GM18520 (cell line): ENCODE results near the gene PAM.
A peak's percentile ranks its signal among the peaks of the same experiment; 100 is the strongest.

Source experiments
- ATAC-seq: cut with Tn5 transposase; IDR thresholded peaks from one replicate; pipeline ENCODE4 v1.9.1; 2021; ENCODE audit not compliant: unreplicated experiment

Gene PAM

DNA sequence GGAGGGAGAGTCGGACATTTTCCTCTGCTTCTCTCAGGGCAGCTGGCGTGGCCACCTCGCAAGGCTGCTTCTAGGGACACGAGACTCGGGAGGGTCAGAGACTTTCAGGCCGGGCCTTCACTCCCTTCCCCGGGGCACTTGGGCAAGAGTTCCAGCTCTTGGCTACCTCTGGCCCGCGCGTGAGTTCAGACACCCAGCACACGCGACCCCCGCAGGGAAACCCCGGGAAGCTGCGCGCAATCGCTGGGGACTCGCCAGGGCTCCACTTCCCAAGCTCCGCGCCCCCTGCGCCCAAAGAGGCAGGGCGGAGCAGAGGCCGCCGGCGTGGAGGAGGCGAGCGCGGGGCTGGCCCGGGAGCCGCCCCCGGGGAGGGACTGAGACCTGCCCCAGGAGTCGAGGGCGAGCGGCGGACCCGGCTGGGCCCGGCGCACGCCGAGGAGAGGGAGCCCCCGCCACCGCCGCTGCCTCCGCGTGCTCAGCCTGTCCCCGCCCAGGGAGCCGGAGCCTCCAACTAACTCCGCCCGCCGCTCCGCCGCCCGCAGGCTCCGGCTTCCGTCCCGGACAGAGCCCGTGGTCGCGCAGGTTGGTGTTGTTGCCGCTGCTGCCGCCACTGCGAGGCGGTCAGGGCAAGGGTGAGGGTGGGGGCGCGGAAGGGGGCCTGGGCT lies at the start of gene PAM:
TSS of gene PAM (plus strand) at position 539 of the 665 bp plus-strand sequence. CDS start 110,891 bp downstream, outside the sequence.
- ATAC-seq = peak; percentile 79

DNA sequence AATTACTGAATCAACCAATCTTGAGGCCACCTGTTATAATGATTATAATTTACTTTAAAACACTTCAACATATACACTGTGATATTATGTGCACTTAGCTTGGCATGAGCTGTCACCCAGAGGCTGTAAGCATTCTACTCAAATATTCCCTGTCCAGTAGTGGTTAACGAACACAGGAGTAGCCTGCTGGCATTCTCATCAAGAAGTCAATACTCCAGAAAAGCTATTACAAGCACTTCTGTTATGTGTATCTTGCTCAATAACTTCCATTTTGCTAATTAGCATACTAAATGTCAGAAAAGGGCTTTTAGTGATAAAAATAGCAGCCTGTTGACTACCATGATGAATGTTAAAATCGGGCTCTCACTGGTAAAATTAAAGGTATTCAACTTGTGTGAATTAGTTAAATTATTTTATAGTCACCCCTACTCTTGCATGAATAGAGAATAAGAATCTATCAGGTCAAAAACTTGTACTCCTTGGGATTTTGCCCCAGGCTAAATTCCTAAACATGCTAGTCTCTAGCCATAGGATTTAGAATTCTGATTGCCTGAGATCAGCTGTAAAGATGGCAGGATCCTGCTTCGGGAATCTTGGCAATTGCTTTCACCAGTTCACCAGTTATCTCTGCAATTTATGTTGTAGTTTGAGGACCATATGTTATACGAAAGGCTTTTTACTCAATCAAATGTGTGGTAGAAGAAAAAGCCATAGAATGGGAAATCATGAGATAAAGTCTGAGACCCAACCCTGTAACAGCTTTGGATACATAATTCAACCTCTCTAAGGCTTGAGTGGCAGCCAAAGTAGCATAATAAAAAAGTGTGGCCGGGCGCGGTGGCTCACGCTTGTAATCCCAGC lies 43.4 kb upstream of the PAM start:
- no peak for ATAC-seq

DNA sequence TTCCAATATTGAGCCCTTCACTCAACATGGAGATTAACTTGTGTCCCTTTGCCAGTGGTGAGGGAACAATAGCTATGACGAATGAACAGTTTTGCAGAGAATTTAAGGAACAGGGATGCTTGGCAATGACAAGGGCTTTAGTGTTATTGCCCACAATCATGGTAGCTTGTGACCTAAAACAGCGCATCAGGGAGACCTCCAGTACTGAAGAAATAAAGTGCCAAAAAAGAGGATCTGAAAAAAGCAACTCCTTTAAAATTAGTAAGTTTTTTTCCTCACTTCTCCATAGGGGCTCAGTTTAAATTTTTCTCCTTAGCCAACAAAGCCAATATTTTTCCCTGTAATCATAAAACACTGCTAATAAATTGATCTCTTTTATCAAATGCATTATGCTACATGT lies 41.8 kb upstream of the PAM start:
- ATAC-seq = no peak

DNA sequence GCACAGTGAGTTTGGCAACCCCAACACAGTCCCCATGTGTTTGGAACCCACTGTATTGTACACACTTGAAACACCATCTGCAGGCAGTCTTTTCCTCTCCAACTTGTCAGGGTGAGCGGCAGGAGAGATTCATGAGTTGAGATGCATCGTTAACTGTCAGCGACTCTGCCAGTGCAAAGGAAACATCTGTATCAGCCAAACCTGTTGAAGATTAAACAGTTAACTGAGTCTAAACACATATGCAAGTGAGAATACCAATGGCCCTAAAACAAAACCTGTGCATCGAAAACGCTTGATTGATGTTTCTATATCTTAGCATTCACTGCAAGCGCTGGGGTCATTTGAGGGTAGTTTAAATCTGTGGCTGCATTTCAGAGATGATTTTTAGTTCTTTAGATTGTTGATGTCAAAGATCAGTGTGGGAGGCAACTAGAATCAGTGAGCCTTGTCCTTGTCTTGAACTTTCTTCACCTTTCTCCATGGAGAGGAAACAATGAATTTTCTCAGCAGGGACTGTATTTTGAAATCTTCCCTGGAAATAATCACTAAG lies 41.3 kb upstream of the PAM start:
- no peak for ATAC-seq

DNA sequence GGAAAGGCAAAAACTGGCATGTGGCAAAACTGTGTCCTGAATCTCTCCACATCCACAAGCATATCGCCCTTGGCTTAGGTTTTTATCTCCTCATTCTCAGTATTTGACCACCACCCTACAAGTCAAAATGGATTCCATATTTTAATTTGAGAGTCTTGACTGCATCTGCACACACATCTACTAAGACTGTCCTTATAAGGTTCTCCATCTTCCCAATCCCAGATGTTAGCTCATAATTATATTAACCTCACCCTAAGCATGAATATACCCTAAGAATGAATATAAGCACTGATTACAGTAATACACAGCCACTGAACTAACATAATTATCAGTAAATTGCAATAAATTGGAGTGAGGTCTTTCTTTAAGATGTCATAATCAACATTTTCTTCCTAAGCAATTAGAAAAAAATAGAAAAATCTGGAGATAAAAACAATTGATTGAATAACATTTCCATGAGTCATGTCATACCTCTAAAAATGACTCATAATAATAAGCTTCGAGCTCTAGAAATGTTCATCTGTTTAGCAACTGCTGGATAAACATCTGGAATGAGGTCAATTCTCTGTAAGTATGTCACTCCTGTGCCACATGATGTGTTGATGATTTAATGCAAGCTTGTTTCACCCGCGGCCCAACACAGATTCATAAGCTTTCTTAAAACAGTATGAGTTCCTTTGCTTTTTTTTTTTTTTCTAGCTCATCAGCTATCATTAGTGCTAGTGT lies 39.9 kb upstream of the PAM start:
- ATAC-seq = no peak

DNA sequence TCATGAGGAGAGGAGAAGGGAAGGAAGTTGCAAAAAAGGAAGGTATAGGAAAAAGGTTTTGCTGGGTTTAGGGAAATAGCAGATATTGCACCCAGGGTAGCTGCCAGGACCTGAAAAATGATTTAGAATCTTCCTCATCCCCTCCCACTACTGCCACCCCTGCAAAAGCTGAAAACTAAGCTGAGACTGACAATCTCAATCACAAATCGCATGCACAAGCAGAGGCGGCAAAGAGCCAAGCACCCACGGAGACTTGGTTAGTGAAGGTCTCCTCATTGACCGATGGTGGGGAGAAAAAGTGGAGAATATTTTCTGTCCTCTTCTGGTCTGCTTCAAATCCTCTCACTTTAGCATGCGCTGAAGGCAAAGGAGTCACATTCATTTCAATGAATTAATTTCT lies 39.1 kb upstream of the PAM start:
- ATAC-seq = no peak

DNA sequence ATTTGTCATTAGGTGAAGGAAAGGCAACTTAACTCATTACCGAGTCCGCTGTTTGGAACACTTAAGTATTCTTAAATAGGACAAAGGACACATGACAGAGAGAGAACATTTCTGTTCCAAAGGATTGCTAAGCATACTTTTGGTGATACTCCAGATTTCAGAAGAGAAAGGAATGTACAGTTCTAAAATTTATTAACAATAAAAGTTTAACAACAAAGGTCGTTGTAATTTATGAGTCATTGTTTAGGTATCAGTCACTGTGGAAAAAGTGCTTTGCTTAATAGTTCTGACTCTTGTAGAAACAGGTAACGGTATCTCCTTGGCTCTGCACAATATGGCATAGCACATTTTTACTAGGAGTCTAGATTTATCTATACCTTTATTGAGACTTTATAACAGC lies 36.3 kb upstream of the PAM start:
- no peak for ATAC-seq

DNA sequence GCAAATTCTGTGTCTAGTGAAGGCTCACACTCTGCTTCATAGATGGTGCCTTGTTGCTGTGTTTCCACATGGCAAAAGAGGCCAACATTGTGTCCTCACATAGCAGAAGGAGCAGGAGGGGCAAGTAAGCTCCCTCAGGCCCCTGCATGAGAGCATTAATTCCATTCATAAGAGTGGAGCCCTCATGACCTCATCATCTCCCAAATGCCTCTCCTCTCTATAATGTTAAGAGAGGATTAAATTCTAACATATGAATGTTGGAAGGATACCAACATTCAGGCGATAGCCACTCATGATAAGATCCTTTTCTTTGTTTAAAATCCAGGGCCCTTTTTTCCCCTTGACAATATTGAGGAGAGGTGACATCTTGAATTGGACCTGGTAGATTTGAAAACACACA lies 35.2 kb upstream of the PAM start:
- ATAC-seq = no peak

DNA sequence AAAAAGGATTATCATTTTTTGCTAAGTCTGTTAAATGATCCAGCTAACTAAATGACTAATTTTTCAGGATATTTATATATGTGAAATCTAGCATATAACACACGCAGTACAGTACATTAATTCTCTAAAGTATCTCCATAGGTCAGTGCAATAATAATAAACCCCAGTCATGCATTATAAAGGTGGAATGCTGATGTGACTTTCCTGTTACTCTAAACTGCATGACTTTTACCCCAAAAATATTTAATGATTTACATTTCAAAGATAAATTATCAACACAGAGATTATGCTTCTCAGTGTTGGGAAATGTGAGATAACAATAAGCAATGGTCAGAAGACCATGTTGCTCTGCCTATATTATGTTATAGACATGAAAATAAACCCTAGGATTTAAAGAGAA lies 34.1 kb upstream of the PAM start:
- no peak for ATAC-seq

DNA sequence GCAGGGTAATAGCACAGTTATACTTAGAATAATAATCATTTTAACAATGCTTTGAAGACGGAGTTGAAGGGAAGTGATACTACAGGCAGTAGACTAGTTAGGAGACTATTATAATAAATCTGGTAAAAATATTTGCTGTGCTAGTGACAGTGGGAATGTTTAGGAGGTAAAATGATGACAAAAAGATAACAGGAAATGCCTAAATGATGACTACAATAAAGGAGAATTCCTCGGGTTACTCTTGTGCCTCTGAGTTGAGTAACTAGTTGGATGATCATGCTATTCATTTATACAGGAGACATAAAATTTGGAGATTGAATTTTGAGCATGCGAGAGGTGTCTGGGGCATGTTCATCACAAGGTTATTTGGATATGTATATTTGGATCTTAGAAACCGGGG lies 32.2 kb upstream of the PAM start:
- ATAC-seq = no peak

DNA sequence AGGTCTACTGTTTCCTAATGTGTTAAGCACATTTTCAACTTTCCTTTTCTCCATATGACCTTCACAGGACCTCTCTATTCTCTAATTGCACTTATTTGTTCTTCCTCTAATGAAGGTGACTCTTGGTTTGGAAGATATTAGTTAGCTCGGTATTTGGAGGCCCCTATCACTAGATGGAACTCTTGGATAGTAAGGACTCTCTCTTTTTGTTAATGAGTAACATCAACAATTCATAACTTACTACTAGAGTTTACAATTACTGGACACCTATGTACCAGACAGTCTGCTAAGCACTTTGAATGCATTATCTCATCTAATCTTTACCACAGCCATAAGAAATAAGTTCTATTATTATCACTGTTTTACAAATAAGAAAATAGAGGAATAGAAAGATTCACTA lies 23.4 kb upstream of the PAM start:
- ATAC-seq = no peak

DNA sequence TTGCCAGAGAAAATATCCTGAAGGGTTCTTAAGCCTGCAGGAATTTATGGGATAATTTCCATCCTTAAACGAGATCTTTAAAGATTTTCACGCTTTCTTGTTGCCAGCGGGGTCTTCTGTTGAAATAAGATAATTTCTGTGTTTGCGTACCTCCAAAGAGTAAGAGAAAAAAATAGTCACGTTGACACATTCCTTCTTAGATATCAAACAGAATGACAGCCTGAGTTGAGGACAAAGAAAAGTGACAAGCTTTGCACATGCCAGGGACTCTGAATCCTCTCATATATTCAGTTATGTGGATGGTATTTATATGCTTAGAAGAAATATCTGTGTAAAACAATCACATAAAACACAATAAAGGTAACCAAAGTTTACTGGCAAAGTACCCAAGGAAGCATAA lies 21.6 kb upstream of the PAM start:
- ATAC-seq = no peak

DNA sequence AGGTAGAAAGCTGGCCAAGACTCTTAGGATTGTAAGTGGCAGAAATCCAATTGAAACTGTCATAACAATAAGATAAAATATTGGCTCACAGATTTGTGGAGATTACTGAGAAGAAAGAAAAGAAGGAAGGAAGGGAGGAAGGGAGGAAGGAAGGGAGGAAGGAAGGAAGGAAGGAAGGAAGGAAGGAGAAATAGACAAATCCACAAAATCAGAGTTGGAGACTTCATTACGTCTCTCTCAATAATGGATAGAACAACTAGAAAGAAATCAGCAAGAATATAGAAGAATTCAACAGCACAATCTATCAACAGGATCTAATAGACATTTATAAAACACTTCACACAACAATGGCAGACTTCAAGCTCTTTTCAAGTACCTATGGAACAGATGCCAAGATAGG lies 17.9 kb upstream of the PAM start:
- no peak for ATAC-seq

DNA sequence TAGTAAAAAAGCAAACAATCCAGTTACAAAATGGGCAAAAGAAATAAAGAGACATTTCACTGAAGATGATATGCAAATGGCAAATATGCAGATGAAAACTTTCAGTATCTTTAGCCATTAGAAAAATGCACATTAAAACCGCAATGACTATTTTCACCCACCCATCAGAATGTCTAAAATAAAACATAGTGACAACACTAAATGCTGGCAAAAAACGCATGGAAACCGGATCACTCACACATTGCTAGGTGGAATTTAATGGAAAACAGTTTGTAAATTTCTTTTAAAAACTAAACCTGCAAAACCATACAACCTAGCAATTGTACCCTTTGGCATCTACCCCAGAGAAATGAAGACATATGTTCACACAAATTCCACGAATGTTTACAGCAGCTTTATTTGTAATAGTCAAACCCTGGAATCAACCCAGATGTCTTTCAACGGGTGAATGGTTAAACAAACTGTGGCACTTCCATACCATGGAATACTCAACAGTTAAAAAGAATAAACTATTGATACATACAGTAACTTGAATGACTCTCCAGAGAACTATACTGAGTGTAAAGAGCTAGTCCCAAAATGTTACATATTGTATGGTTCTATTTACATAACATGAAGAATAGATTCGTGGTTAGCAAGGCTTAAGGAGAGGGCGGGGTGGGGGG lies 17.2 kb upstream of the PAM start:
- ATAC-seq = no peak

DNA sequence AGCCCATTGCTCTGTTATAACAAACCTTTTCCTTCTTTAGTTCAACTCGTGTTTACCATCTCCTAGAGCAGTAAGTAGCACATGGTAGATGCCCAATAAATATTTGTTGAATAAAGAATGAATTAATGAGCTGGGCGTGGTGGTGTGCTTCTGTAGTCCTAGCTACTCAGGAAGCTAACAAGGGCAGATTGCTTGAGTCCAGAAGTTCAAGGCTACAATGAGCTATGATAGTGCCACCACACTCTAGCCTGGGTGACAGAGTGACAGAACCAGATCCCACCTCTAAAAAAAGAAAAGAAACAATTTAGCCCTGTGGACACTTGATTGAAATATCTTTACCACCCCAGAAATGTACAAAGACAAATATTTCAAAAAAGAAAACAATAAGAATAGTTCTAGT lies 14.6 kb upstream of the PAM start:
- no peak for ATAC-seq

DNA sequence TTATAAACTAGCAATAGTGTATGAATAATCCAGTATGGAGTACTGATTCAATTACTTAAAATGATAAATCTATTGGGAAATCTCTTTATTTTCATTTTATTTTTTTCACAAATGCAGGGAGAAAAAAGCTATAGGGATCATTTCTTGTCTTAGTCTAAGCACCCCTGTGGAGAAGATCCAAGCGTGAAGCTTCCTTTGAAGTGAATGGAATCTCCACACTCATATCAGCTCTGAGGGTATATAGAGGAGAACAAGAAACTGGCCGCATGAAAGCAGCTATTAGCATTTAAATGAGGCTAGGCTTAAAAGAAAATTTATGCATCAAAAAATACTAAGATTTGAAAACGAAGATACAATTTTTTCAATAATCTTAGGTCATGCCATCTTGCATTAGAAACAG lies 12.9 kb upstream of the PAM start:
- no peak for ATAC-seq

DNA sequence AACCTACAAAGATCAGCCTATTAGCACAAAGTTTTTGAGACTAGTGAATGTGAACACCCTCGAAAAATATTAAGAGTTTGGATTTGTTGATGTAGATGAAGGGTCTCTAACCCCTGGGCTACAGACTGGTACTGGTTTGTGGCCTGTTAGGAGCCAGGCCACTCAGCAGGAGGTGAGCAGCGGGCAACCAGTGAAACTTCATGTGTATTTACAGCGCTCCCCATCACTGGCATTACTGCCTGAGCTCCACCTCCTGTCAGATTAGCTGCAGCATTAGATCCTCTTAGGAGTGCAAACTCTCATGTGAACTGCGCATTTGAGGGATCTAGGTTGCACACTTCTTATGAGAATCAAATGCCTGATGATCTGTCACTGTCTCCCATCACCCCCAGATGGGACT lies 11.2 kb upstream of the PAM start:
- no peak for ATAC-seq

DNA sequence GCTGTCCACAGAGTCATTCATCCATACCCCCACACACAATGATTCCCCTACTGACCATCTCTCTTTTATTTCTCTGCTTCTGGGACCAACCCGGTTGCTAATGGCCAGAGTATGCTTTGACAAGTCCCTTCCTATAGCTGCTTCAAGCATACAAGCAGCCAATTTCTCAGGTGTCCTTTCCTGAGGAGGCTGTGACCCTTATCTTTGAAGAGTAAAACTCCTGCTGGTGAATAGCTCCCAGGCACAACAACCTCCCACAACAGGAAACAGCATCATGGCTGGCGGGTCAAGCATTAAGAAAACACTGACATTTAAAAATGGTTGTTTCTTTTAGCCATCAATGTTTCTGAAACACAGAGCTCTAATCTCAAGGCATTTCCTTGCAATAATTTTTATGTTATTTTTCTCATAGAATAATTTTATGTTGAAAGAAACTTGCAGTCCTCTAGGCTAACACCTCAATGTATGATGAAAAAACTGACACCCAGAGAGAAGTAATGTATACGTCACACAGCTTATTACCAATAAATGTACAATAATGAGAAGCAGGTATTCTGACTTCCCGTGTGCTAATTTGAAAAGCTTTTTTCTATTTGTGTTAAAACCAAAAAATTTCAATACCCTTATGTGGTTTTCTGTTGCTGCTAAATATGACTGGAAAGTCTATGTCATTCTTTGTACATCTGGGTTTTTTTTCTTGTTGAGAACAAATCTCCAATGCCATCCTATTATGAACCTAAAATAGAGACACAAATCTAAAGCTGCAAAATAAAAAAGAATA lies 7.5 kb upstream of the PAM start:
- ATAC-seq = peak; percentile 81

DNA sequence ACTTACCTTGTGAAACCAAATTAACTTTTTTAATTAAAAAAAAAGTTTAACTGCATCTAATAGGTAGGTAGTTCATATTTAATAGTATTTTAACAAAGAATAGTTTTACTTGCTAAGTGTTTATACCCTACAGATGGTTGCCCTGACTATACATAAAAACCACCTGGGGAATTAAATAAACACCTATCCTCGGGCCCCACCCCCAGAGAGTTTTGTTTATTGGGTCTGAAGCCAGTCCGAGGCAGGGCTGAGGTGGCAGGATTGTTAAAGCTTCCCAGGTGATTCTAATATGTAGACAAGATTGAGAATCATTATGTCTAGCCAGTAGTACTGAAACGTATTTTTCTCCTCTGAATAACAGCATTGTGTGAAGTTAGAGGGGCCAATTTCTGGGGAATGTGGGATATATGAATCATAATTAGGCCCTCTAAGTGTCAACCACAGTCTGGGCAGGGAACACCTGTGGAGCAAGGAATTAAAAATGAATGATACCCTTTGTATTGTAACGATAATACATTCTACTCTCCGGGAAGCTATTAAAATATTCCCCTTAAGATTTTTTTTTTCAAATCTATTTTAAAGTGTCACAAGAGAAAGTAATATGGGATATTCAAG lies 5.6 kb upstream of the PAM start:
- no peak for ATAC-seq
